Measurements from ENCODE around the gene SMC5. TPM values are rescaled to one million over a fixed set of nuclear protein-coding genes. Genes with fewer than 3 reads are reported as not detected.
A peak's percentile ranks its signal among the peaks of the same experiment; 100 is the strongest.

SMC5 gene
- polyA plus RNA-seq, 1 of the 3 experiments (the other 2 are of a cell fraction): 5.3 TPM

DNA sequence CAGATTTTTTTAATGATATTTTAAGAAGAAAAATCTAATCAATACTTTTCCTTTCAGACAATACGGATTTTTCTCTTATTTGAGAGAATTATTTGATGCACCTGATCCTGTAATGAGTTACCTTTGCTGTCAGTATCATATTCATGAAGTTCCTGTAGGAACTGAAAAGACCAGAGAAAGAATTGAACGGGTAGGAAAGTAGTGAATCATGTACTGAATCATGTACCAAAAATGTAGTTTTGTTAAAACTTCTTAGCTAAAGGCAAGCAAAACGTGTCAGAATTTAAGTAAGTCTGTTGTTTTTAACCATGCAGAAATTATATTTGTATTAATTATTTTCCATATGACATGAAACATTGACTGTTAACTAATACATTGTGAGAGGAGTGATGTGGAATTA is 56.6 kb downstream of the SMC5 start:
- no peak overlapping the region for H2AFZ ChIP-seq (ENCODE audit: low read depth)
- no peak overlapping the region; a peak in 1 of 4 replicates for H3K27ac ChIP-seq (ENCODE audit: low read depth in 2 of 2, low read length in 1 of 2)
- DNase-seq: no peak
- H3K27me3 ChIP-seq (ENCODE audit: insufficient read depth): no peaks in the 10 kb centered on the region
- ChIA-PET POLR2A (no interaction called here), CTCF (interaction anchor here (0.6 kb wide), 1 partner anchor 158 kb away, joined by 3 read pairs; no protein-coding TSS in a partner anchor)
- TF ChIP-seq, protein P1, sequence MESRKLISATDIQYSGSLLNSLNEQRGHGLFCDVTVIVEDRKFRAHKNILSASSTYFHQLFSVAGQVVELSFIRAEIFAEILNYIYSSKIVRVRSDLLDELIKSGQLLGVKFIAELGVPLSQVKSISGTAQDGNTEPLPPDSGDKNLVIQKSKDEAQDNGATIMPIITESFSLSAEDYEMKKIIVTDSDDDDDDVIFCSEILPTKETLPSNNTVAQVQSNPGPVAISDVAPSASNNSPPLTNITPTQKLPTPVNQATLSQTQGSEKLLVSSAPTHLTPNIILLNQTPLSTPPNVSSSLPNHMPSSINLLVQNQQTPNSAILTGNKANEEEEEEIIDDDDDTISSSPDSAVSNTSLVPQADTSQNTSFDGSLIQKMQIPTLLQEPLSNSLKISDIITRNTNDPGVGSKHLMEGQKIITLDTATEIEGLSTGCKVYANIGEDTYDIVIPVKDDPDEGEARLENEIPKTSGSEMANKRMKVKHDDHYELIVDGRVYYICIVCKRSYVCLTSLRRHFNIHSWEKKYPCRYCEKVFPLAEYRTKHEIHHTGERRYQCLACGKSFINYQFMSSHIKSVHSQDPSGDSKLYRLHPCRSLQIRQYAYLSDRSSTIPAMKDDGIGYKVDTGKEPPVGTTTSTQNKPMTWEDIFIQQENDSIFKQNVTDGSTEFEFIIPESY (IDR thresholded peaks at IDR 0.05; ENCODE audit: borderline replicate concordance, low read depth): no peak
- TF ChIP-seq RFX5 (IDR thresholded peaks at IDR 0.05; ENCODE audit: low read length) (no peak), FOSL2 (IDR thresholded peaks at IDR 0.05; ENCODE audit: borderline replicate concordance, low read depth) (peak; percentile 37; the same call in 1 of the 2 replicates), SMC3 (IDR thresholded peaks at IDR 0.05; ENCODE audit: low read depth, low read length) (no peak), YY1 (IDR thresholded peaks at IDR 0.05; ENCODE audit: low read depth) (no peak), POLR2AphosphoS5 (IDR thresholded peaks at IDR 0.05; ENCODE audit: low read depth, low read length) (no peak), JUND (IDR thresholded peaks at IDR 0.05) (0 out of 2 replicates have a peak, but pooled peaks have one; percentile 16), MXI1 (IDR thresholded peaks at IDR 0.05; ENCODE audit: low read depth, low read length) (no peak), CHD2 (IDR thresholded peaks at IDR 0.05; ENCODE audit: low read length, partially characterized antibody) (no peak), TAF1 (IDR thresholded peaks at IDR 0.05; ENCODE audit: borderline replicate concordance, low read depth, low read length) (no peak), MEF2A (IDR thresholded peaks at IDR 0.05; ENCODE audit: borderline replicate concordance, low read depth) (no peak), ELF1 (IDR thresholded peaks at IDR 0.05) (no peak)
- TF ChIP-seq, protein P2, sequence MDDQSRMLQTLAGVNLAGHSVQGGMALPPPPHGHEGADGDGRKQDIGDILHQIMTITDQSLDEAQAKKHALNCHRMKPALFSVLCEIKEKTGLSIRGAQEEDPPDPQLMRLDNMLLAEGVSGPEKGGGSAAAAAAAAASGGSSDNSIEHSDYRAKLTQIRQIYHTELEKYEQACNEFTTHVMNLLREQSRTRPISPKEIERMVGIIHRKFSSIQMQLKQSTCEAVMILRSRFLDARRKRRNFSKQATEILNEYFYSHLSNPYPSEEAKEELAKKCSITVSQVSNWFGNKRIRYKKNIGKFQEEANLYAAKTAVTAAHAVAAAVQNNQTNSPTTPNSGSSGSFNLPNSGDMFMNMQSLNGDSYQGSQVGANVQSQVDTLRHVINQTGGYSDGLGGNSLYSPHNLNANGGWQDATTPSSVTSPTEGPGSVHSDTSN (IDR thresholded peaks at IDR 0.05): no peak
- no peak overlapping the region for H3K4me2 ChIP-seq
- H3K9ac ChIP-seq: no peak overlapping the region
- 0 out of 4 replicates have a peak, but pooled peaks cover 0 to 4% of the 10 kb centered on the region in 2 experiments for H3K4me1 ChIP-seq (ENCODE audit: control insufficient read depth in 1 of 2, insufficient read depth in 2 of 2, low read depth in 1 of 2, low read length in 1 of 2)
- WGBS (ENCODE audit: low lambda C conversion rate): 57% methylated on average over 3 of the region's 3 CpGs
- no peak overlapping the region for H3K4me3 ChIP-seq (ENCODE audit: low read depth in 2 of 2, low read length in 1 of 2)
- peaks cover 12% of the 10 kb centered on the region; the same call in 1 of the 2 replicates for H3K79me2 ChIP-seq (ENCODE audit: insufficient read depth)
- H3K9me2 ChIP-seq: no peaks in the 10 kb centered on the region
- peaks cover 73 to 91% of the 10 kb centered on the region in 2 experiments for H3K36me3 ChIP-seq (replicated peaks in 1 of 2; ENCODE audit: control insufficient read depth in 1 of 2, insufficient read depth in 2 of 2, low read length in 1 of 2)
- no peaks in the 10 kb centered on the region for H3K9me3 ChIP-seq
- H3F3A ChIP-seq (replicated peaks; ENCODE audit: insufficient read depth): peaks cover 15% of the 10 kb centered on the region
- H4K20me1 ChIP-seq (ENCODE audit: insufficient read depth): no peaks in the 10 kb centered on the region

DNA sequence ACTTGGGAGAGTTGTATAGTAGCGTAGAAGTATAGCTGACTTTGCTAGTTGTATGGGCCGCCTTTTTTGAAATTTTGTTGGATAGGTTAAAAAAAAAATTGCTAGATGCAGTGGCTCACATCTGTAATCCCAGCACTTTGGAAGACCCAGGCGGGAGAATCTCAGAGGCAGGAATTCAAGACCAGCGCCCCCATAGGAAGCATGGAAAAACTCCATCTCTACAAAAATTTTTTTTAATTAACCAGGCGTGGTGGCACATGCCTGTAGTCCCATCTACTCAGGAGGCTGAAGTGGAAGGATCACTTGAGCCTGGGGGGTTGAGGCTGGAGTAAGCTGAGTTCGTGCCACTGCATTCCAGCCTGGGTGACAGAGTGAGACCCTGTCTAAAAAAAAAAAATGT is 59.2 kb downstream of the SMC5 start:
- no peak for DNase-seq
- Histone ChIP-seq H3F3A (replicated peaks; ENCODE audit: insufficient read depth) (peaks cover 15% of the 10 kb centered on the region), H4K20me1 (ENCODE audit: insufficient read depth) (no peaks in the 10 kb centered on the region), H3K4me3 (ENCODE audit: low read depth in 2 of 2, low read length in 1 of 2) (no peak overlapping the region), H3K36me3 (replicated peaks in 1 of 2; ENCODE audit: control insufficient read depth in 1 of 2, insufficient read depth in 2 of 2, low read length in 1 of 2) (peaks cover 68 to 95% of the 10 kb centered on the region in 2 experiments), H3K9me2 (no peaks in the 10 kb centered on the region), H2AFZ (ENCODE audit: low read depth) (no peak overlapping the region), H3K4me1 (ENCODE audit: control insufficient read depth in 1 of 2, insufficient read depth in 2 of 2, low read depth in 1 of 2, low read length in 1 of 2) (0 out of 4 replicates have a peak, but pooled peaks cover 0 to 4% of the 10 kb centered on the region in 2 experiments), H3K27ac (ENCODE audit: low read depth in 2 of 2, low read length in 1 of 2) (no peak overlapping the region), H3K9ac (no peak overlapping the region), H3K79me2 (ENCODE audit: insufficient read depth) (0 out of 2 replicates have a peak, but pooled peaks cover 3% of the 10 kb centered on the region), H3K27me3 (ENCODE audit: insufficient read depth) (no peaks in the 10 kb centered on the region), H3K9me3 (no peaks in the 10 kb centered on the region), H3K4me2 (no peak overlapping the region)
- no peak for TF ChIP-seq GATA2 (CRISPR knock-in tag; IDR thresholded peaks at IDR 0.05)
- no peak for TF ChIP-seq FOSL2 (IDR thresholded peaks at IDR 0.05; ENCODE audit: borderline replicate concordance, low read depth)
- TF ChIP-seq, protein P3, sequence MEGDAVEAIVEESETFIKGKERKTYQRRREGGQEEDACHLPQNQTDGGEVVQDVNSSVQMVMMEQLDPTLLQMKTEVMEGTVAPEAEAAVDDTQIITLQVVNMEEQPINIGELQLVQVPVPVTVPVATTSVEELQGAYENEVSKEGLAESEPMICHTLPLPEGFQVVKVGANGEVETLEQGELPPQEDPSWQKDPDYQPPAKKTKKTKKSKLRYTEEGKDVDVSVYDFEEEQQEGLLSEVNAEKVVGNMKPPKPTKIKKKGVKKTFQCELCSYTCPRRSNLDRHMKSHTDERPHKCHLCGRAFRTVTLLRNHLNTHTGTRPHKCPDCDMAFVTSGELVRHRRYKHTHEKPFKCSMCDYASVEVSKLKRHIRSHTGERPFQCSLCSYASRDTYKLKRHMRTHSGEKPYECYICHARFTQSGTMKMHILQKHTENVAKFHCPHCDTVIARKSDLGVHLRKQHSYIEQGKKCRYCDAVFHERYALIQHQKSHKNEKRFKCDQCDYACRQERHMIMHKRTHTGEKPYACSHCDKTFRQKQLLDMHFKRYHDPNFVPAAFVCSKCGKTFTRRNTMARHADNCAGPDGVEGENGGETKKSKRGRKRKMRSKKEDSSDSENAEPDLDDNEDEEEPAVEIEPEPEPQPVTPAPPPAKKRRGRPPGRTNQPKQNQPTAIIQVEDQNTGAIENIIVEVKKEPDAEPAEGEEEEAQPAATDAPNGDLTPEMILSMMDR (IDR thresholded peaks at IDR 0.05): peak; percentile 18; the same call in 1 of the 2 replicates
- POLR2A ChIA-PET: no interaction called here
- WGBS (ENCODE audit: low lambda C conversion rate): 96% methylated on average over 6 of the region's 6 CpGs
- CTCF ChIA-PET: interaction anchor here (0.9 to 1.8 kb wide), 2 partner anchors 10 to 284 kb away, joined by 3 to 6 read pairs; no protein-coding TSS in a partner anchor
